Measurements from ENCODE around the gene FKBP15.

- TF ChIP-seq CTCF (IDR thresholded peaks at IDR 0.05), result no peak
- no peak for TF ChIP-seq POLR2A (IDR thresholded peaks at IDR 0.05)
Observed at GRCh38 chr9:113269355-113269754, 48.3 kb upstream of the FKBP15 start.

All from uterus (tissue), 2 donors.